Nephron progenitor cell (in vitro differentiated cells): Measurements from ENCODE around the gene HYAL3.

Experiments
- DNase-seq: peaks from one replicate; pipeline ENCODE4 v3.0.0; 2021
- H3K27ac Mint-ChIP-seq: 2 replicates; pipeline ENCODE4 v1.8.0; 2021; ENCODE audit warnings: mild to moderate bottlenecking, moderate library complexity, mixed read lengths
- H3K27me3 Mint-ChIP-seq: 2 replicates; pipeline ENCODE4 v1.8.0; 2021; ENCODE audit warnings: mild to moderate bottlenecking, low read depth, mixed read lengths; ENCODE audit not compliant: poor library complexity
- H3K36me3 Mint-ChIP-seq: 2 replicates; pipeline ENCODE4 v1.8.0; 2021; ENCODE audit warnings: low read depth, mixed read lengths
- H3K4me1 Mint-ChIP-seq: 2 replicates; pipeline ENCODE4 v1.8.0; 2021; ENCODE audit warnings: mixed read lengths
- H3K4me3 Mint-ChIP-seq: 2 replicates; pipeline ENCODE4 v1.8.0; 2021; ENCODE audit warnings: mild to moderate bottlenecking, moderate library complexity, mixed read lengths
- H3K9me3 Mint-ChIP-seq: 2 replicates; pipeline ENCODE4 v1.8.0; 2021; ENCODE audit warnings: mild to moderate bottlenecking, moderate library complexity, mixed read lengths
- CTCF ChIP-seq: fragments of 200-600 bp; sonication (generic); IDR thresholded peaks from 2 replicates; pipeline ENCODE4 v1.5.0; 2021; ENCODE audit warnings: antibody characterized with exemption

The HYAL3 gene

GRCh38 chr3:50279255-50280016 is 19.8 kb downstream of the HYAL3 start:
- DNase-seq = no peak

GRCh38 chr3:50278880-50279224 is 20.4 kb downstream of the HYAL3 start, which contains the start of gene LSMEM2:
TSS of gene LSMEM2 (plus strand) at chr3:50279087. CDS start at chr3:50279114, 27 bp downstream.
- no peak for TF ChIP-seq CTCF
- Mint-ChIP-seq H3K4me1 (peaks cover 31% of the 10 kb centered on the region), H3K4me3 (no peak within 1 kb of the TSS), H3K27ac (no peak within 1 kb of the TSS), H3K27me3 (peaks cover 27% of the 10 kb centered on the region), H3K36me3 (no peaks in the 10 kb centered on the region), H3K9me3 (no peaks in the 10 kb centered on the region)
- no peak for DNase-seq

More at GRCh38 chr3:50279255-50280016, 19.8 kb downstream of the HYAL3 start:
- Mint-ChIP-seq H3K9me3 (no peaks in the 10 kb centered on the region), H3K27ac (no peak overlapping the region), H3K36me3 (no peaks in the 10 kb centered on the region), H3K4me1 (peaks cover 25% of the 10 kb centered on the region), H3K4me3 (no peak overlapping the region), H3K27me3 (peaks cover 21% of the 10 kb centered on the region)
- TF ChIP-seq CTCF = no peak

- H3K27ac Mint-ChIP-seq = no peak overlapping the region
- no peak for TF ChIP-seq CTCF
- no peaks in the 10 kb centered on the region for H3K36me3 Mint-ChIP-seq
- H3K9me3 Mint-ChIP-seq = no peaks in the 10 kb centered on the region
- H3K4me1 Mint-ChIP-seq = peaks cover 31% of the 10 kb centered on the region
- no peak for DNase-seq
- H3K4me3 Mint-ChIP-seq = no peak overlapping the region
- peaks cover 30% of the 10 kb centered on the region for H3K27me3 Mint-ChIP-seq
Observed at GRCh38 chr3:50278123-50278879, 20.9 kb downstream of the HYAL3 start.

GRCh38 chr3:50276762-50277101 is 22.5 kb downstream of the HYAL3 start:
- H3K4me1 Mint-ChIP-seq = peaks cover 43% of the 10 kb centered on the region
- H3K9me3 Mint-ChIP-seq = no peaks in the 10 kb centered on the region
- no peaks in the 10 kb centered on the region for H3K36me3 Mint-ChIP-seq
- no peak overlapping the region for H3K4me3 Mint-ChIP-seq
- no peak for TF ChIP-seq CTCF
- H3K27ac Mint-ChIP-seq = no peak overlapping the region
- H3K27me3 Mint-ChIP-seq = peaks cover 37% of the 10 kb centered on the region
- no peak for DNase-seq

GRCh38 chr3:50275996-50276761 is 23.0 kb downstream of the HYAL3 start:
- DNase-seq = no peak
- no peak overlapping the region for H3K27ac Mint-ChIP-seq
- no peaks in the 10 kb centered on the region for H3K36me3 Mint-ChIP-seq
- no peaks in the 10 kb centered on the region for H3K9me3 Mint-ChIP-seq
- H3K27me3 Mint-ChIP-seq = peaks cover 40% of the 10 kb centered on the region
- peak overlapping the region; percentile 77 for H3K4me3 Mint-ChIP-seq
- TF ChIP-seq CTCF = no peak
- H3K4me1 Mint-ChIP-seq = peaks cover 48% of the 10 kb centered on the region
